Stimulated activated CD4-positive, alpha-beta T cell treated with anti-CD3 and anti-CD28 coated beads, Interleukin-12 subunit alpha, Interleukin-12 subunit beta, amount 100 ng/mL, for 48 hours (primary cell): ENCODE data around the gene SNAP25.

Experiments used
- DNase-seq, 3 donors: peaks; one replicate each; pipeline ENCODE4 v3.0.0-alpha.2; 2020; ENCODE audit warnings: low read depth in 2 of 3, low spot score in 1 of 3

SNAP25 gene

DNA sequence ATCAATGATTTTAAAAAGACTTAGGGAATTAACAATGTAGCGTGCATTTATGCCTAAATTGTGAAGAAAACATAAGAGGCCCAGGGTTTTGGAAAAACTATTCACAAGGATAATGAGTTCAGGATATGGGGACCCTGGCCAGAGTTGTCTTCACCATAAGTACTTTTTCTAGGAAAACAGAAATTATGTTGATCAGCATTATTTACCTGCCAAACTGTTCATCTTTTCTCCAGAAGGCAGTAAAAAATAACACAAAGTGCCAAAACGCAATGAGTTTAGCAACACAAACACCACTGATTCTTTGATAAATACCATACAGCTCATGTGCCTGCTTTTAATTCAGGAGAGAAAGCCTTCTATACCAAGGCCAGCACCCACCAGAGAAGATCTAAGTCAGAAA, 43.1 kb downstream of the SNAP25 start:
- DNase-seq, result no peak

DNA sequence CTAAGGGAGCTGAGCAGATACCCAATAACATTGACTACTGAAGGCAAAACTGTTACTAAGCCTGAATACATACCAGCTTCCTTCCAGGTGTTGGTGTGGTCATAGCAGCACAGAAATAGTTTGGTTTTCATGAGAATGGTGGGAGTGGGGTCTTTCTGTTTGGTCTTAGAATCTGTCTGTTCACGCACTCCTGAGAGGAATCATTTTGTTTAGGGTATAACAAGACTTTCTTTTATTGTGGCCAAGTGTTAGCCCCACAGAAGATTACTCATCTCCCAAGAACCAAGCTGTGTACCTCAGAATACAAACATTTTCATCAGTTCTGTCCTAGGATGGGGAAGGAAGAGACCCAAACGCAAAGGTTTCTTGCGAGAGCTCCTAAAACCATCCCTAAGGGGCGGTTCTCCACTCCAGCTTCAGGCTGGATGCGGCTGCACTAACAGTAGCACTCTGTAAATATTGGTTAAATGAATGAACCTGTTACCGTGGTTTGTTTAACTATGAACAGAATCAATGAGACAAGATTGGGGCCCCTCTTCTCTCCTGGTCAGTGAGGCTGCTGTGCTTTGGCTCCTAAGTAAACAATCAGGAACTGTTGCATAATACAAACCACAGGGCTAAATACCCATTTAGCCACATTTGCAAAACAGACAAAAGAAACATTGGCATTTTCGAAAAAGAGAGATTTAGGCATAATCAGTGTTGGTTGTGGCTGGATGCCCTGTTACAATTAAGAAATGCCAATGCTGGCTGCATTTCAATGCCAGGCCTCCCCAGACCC, 44.9 kb downstream of the SNAP25 start:
- no peak for DNase-seq

DNA sequence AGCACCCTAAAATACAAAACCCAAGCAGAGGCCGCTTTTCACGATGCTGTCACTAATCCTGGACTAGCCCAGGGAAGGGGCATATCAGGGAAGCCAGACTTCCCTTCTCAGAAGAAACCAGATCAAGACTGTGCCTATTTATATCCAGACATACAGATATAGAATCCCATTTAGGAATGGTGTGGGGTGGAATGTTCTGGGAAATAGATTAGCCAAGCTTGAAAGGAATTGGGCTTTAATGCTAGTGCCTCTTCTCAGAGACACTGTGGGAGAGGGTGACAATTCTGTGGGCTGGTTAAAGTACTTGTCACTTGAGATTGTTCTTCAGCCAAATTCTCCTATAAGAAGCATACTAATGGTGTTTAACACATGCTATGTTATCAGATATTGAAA, 45.5 kb downstream of the SNAP25 start:
- no peak for DNase-seq

DNA sequence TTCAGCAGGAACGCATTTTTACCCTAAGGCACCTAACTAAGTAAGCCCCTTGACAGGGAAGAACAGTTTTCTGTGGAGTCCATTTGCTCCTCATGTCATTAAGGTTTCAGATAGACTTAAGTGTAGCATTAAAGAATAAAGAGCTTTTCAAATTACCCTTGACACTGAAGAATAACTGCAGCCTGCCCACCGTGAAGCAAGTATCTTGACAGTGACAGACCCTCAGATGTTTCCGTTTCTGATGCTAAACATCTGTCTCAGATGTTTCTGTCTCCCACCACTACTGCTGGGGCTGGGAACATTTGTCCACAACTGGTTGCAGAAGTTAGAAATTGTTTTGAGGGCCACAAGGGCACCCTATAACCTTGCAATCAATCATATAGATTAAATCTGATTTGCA, 50.0 kb downstream of the SNAP25 start:
- no peak for DNase-seq

DNA sequence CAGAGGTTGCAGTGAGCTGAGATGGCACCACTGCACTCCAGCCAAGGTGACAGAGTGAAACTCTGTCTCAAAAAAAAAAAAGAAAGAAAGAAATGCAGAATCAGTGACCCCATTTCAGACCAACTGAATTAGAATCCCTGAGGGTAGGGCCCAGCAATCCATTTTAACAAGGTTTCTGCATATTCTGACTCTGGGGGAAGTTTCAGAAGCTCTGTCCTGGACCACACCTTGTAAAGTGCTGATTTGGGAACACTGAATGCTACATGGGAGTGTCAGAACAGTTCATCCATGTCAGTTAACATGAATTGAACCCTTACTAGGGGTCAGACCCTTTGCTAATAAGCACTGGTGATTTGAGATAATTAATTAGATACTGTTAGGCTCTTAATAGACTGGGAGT, 52.0 kb downstream of the SNAP25 start:
- DNase-seq, result no peak

DNA sequence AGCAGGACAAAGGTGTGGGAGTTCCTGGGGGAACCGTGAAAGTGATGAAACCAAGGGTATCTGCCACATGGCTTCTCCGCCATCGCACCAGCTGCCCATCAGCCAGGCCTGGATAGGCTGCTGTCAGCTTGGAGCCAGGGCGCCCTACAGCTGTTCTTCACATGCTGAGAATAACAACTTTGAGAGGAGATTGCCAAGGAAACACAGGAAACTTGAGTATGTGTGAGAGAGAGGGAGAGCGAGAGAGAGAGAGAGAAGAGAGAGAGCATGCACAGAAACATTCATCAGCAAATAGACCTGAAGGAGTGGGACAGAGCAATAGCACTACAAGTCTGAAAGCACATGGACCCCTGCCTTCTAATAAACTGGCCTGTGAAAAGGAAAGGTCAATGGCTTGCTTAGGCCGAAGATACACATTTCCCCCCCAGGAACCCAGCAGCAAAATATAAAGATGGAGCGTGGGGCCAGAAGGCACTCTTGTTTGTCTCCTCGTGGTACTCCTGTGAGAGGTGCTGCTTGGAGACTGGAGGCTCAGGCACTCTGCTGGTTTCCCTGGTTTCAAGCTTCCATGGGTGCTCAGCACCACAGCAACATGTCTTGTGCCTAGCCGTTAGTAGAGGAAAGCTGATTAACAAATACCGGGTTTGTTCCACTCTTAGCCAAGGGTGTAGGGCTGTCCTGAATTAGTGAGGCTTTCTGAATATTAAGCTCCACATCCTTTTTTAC, 53.0 kb downstream of the SNAP25 start:
- DNase-seq, result no peak

DNA sequence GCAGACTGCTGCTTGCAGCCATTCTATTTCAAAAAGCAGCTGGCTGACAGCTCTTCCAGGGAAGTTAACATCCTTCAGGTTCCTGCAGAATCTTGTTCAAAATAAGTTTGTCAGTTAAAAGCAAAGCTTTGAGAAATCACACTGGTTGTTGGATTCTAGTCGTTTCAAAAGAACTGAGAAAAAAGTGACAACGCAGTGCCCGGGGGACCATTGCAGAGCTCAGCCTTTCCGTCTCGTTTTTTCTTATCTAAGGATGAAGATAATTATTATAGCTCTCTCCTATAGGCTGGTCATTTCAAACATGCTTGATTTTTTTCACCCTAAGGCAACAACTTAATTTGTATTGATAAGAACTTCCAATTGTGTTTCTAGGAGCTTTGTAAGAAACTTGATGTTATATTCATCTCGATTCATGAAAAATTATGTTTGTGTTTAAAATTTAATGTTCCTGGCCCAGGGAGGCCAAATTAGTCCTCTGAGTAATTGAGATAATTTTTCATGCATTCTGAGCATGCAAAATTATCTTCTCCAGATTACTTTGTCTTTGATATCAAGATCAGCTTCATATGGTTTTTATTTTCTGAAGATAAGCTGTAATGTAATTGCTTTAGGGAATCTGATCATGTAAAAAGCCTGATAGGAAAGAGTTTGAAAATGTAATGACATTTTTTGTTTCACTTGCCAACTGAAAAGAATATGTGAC, 58.4 kb downstream of the SNAP25 start:
- no peak for DNase-seq

DNA sequence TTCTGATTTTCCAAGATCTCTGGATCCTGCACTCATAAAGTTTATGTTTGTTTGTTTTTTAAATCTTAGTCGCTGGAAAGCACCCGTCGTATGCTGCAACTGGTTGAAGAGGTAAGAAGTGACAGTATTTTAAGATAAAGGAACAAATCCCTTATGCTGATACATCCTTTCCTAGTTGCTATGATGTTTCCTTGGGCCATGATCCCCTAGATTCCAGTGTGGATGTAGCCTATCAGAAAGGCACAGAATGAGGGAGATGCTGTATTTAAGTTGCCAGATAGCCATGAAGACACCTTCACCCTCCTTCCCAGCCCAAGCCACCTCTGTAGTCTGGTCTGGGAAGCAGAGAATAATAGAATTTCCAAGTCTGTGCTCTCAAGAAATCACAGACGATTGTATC, 59.0 kb downstream of the SNAP25 start:
- no peak for DNase-seq

DNA sequence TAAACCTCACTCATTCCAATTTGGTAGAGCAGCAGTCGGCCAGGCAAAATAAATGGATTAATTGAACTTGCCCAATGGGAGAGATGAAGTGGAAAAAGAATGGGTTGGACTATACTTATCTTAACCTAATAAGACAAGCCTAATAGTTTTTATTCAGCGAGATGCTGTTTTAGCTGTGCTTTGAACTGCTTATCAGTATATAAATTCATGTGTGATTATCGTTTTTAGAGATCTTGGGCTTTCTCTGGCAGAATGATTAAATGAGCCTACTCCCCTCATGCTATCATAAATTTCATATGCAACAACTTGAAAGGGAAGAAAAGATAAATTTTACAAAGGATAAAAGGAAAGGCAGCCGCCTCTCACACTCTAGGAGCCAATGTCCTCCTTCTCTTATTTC, 59.8 kb downstream of the SNAP25 start:
- DNase-seq, result no peak

DNA sequence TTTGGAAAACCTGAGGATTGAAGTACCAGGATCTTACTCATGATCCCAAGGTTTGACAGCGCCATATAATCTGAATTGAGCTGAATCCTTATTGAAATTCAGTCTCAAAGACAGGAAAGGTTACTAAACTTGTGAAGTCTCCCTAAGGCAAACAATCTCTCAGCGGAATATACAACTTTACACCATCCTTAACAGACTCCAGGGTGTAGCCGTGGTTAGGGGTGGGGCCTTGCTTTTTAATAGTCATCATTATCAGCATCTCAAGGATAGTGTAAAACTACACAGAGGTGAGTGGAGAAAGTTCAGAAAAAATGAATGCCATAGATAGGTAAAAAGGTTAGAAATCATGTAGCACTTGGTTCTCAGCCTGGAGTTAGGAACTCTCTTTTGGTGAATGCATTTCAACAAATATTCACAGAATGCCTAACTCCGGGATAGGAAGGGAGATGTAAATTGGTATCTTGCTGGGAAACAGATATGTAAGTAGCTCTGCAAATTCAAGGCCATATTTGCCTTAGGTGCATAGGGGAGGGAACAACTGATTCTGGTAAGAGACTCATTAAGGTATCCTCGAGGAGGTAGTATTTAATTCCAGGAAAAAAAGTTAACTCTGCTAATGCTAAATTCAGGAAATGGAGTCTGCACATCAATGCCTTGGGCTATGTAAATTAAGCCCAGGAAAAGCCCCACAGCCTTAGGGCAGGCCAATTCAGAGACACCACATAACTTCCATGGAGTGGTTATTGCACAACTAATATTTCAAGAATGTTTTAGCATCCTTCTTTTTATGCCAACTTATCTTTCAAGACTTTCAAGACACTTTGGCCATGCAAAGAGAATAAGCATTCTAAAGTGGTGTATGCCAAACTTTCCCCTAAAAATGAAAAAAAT, 61.6 kb downstream of the SNAP25 start:
- no peak for DNase-seq

DNA sequence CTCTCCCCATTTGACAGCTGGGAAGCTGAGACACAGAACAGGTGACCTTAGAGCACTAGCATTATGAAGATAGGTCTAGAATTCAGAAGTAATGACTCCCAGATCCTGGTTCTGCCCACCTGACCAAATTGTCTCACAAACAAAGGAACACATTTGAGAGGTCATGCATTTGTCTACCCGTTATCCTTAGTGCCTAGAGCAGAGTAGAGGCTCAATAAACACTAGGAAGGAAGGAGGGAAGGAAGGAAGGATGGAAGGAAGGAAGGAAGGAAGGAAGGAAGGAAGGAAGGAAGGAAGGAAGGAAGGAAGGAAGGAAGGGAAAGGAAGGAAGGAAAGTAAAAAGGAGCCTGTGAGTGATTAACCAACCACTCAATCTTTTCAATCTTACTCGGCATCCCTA, 63.3 kb downstream of the SNAP25 start:
- DNase-seq, result no peak

DNA sequence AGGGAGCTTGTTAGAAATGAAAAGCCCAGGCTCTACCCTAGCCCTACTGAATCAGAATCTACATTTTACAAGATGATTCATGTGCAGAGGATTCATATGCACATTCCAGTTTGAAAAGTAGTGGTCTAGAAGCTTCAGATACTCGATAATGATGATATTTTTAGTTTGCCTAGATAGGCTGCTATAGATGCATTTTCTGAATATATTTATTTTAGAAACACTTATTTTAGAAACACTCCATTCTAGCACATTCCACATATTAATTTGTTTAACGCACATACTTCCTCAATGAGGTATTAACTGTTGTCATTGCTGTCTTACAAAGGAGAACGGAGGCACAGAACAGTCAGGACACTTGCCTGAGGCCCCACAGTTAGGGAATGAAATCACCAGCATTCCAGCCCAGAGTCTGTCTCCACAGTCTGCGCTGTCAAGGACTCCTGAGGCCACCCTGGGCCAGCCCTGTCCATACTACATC, 64.4 kb downstream of the SNAP25 start:
- no peak for DNase-seq

DNA sequence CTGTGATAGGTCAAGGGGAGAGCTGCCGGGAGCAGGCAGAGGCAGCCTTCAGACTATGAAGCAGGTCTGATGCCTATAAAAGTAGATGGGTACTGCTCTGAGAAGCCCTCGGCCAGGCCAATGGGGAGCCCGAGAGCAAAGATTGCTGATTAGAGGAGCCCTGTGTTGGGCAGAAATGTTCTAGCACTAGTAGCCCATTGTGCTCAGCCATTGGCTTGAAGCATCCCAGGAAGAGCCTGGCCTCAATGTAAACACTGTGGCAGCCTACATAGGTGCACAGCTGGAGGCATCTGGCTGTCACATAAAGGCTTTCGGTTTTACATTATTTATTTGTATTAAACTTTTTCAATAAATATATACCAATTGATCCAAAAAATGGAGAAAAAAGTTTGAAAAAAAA, 67.7 kb downstream of the SNAP25 start:
- DNase-seq, result no peak

DNA sequence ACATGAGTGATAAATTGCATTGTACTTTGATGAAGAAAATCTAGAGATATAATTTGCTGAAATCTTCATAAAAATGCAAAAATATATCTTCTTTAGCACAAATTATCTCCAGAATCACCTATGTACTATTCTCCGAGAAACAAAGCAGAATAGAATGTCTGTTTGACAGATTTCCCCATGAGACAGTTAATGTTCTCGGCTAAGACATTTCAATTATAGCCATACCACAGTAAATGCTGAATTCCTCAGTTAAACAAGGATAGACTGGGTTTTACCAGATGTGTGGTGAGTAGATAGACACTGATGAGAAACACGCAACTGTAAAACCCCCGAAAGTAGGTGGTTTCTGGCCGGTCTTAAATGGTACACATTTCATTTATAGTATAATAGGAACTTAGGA, 69.8 kb downstream of the SNAP25 start:
- DNase-seq, result no peak

DNA sequence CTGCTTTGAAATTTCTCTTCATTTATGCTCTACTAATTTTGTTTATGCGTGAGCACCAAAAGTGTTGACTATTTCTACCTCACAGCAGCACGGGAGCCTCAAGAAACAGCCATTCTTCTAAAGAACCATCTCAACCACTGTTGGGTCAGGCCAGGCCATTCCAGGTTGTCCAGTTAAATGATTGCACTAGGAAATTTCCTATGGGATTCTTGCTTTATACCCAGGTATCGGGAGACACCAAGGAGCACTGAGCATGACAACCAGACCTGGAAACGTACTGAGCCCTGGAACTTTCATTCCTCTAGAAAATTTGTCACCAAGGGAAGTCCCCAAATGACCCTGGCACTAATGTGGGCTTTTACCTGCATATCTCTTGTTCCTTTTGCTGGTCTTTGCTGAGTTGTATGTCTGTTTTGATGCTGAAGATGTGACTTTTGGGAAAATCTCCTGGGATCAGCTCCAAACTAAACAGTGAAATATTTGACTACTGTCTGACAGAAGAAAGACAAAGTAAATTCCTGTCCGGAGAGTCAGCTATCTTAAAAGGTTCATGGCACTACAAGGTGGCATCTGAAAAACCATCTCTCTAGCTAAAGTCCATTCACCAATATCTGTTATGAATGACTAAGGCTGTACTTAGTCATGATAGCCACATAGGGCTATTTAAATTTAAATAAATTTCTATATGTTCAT, 70.5 kb downstream of the SNAP25 start:
- DNase-seq, result no peak

DNA sequence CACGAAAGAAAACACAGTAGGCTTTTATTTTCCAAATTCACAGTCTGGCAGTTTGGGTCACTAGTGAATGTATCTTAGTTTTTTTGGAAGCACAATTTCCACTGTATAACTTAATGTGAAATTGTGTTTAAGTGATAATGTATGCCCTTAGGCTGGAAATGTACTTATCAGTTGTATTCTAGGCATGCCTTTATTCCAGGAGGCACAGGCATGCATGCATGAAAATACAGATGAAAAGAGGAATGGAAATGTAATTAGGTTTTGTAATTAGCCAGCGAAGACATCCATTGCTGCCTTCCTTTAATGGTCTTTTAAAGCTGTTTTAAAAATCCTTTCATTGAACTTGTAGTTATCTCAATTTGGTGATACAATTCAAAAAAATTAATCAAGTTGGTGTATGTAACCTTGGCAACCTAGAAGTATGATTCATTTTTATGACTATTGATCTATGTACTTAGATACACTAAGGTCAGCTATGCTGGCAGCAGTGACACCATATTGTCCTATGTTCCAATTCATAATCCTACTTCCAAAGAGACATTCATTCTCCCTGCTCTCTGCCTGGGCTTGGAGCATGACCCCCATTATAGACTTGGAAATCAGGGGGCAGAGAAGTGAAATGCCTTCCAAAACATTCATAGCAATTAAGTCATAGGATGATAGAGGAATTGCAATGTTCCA, 73.1 kb downstream of the SNAP25 start:
- DNase-seq, result no peak

DNA sequence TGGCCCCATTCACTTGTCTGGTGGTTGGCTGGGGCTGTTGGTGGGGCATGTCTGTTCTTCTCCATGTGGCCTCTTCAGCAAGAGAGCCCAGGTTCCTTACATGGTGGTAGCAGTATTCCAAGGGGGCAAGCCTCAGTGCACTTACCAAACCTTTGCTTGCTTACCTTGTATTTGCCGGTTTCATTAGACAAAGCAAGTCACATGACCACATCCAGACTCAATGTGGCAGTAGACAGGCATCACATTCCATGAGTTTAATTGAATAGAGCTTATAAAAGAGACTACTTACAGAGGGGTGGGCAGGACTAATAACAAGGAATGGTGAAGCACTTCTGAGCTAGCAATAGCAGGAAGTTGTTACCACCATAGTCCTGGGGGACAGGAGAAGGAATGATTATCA, 78.6 kb downstream of the SNAP25 start:
- no peak for DNase-seq

DNA sequence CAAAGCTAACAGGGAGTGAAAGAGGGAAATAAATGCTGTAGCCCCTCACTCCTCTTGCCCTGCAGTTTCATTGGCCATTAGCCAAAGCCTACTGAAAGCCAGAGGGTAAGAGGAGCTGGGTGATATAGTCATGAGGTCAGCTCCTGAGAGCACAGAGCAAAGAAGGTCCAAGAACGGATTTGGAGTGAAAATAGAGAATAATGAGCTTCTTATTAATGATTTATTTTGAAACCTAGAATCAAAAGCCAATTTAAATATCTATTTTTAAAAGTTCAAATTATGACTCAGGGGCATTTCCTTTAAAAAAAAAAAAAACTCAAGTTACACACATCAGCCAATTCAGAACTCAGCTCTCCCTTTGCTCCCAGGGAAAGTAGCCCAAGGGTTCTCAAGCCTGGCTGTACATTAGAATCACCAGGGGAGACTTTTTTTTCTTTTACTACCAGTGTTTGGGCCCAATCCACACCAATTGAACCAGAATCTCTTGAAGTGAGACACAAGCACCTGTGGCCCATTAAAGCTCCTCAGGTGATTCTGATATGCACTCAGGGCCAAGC, 79.1 kb downstream of the SNAP25 start:
- DNase-seq, result no peak

DNA sequence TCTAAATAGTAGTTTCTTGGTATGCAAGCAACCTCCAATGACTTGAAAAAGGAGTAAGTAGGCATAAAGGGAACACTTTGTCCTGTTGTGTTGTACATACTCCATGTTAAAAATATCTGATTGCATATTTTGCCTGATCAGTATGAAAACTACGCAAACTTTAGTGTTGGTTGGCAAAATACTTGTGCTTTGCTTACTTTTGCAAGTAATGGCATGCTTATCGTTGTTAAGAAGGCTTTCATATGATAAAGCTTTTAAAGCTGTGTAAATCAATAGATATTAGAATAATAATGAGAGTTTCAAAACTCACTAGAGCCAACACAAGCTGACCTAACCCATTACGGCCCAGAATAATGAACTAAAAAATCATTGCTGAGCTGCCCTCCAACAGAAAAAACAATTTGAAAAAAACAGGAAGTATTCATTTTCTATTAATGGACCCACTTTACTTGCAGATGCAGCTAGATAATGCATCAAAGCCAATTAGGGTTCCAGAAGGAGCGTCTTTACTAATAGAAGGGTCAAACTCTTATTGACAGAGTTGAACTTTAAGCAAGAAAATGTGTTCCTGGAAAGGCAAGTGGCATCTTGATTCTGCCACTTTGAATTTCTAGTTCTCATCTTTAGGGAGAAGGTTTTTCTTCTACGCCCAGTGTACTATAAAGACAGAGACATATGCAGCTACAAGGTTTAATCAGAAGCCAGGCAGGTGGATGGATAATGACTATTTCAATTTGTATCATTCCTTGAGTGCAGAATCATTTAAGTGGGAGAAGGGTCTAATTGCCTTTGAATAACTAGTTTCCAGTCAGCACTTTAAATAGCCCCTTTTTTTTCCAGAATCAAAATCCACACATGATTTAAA, 82.2 kb downstream of the SNAP25 start:
- DNase-seq, result no peak
